A549 (cell line): Measurements from ENCODE around the gene GH2. TPM values are rescaled to one million over a fixed set of nuclear protein-coding genes. Genes with fewer than 3 reads are reported as not detected.
A peak's percentile ranks its signal among the peaks of the same experiment; 100 is the strongest.
"Not testable (repeated sequence)": the region's sequence is repeated elsewhere in the genome, so short reads cannot be mapped to it uniquely, and the experiment has no call there.

Experiments used
- ATAC-seq, 2 experiments: fragments of 200-7000 bp in 1 of 2; fragments of >200 bp in 1 of 2; cut with Nextera tagmentation in 1 of 2; cut with Tn5 transposase in 1 of 2; 3 replicates each; pipeline versions ENCODE4 v1.8.0 to v1.9.1; 2018 to 2020; ENCODE audit warnings: mild to moderate bottlenecking in 1 of 2, moderate library complexity in 1 of 2
- CTCF ChIA-PET: fragments of 300-600 bp; sonication (Branson Sonifier 250); formaldehyde crosslinking; extraction: SDS; loops from one replicate; lab custom pipeline; 2021; ENCODE audit warnings: antibody characterized with exemption, inconsistent platforms; lab: Yijun Ruan, JAX
- POLR2A ChIA-PET: fragments of 350-600 bp; formaldehyde crosslinking; extraction: SDS; loops from one replicate; lab custom pipeline; 2021; ENCODE audit warnings: antibody characterized with exemption, inconsistent platforms; lab: Yijun Ruan, JAX
- DNase-seq, 2 experiments: peaks; one replicate each; pipeline versions ENCODE4 v3.0.0 to v3.0.0-alpha.2; 2011 to 2016; ENCODE audit warnings: low read depth in 1 of 2, low spot score in 1 of 2
- FAIRE-seq: peaks from 2 replicates; lab custom pipeline; 2011; peaks lifted over from hg19 to GRCh38; lab: Jason Lieb, UNC
- H3K27ac ChIP-seq, 2 experiments: fragments of >200 bp; sonication (Bioruptor Twin); formaldehyde crosslinking; 3 replicates each; pipeline ENCODE4 v1.5.1; 2016 to 2017
- H3K4me1 ChIP-seq: fragments of >200 bp; sonication (Bioruptor Twin); formaldehyde crosslinking; 3 replicates; pipeline ENCODE4 v1.6.1; 2016
- H3K4me2 ChIP-seq: fragments of >200 bp; sonication (Bioruptor Twin); formaldehyde crosslinking; 3 replicates; pipeline ENCODE4 v1.6.1; 2016
- H3K4me3 ChIP-seq: fragments of >200 bp; sonication (Bioruptor Twin); formaldehyde crosslinking; 3 replicates; pipeline ENCODE4 v1.5.1; 2016
- H3K9me3 ChIP-seq: fragments of >200 bp; sonication (Bioruptor Twin); formaldehyde crosslinking; 3 replicates; pipeline ENCODE4 v1.6.1; 2016
- CHD2 ChIP-seq: fragments of 150-350 bp; IDR thresholded peaks from 2 replicates; pipeline ENCODE4 v1.6.1; 2014; ENCODE audit warnings: low read length; ENCODE audit not compliant: partially characterized antibody
- ESRRA ChIP-seq: fragments of 150-350 bp; IDR thresholded peaks from 2 replicates; pipeline ENCODE4 v1.6.1; 2014; ENCODE audit warnings: mild to moderate bottlenecking, low read length, borderline replicate concordance
- HES2 ChIP-seq: fragments of >200 bp; sonication (Bioruptor Twin); formaldehyde crosslinking; IDR thresholded peaks from 2 replicates; pipeline ENCODE4 v1.6.1; 2016
- HEYL ChIP-seq: fragments of 250-450 bp; sonication (Bioruptor Pico); IDR thresholded peaks from 2 replicates; pipeline ENCODE4 v1.8.0; 2021; ENCODE audit warnings: mild to moderate bottlenecking, moderate library complexity
- KDM5A ChIP-seq: fragments of 200-600 bp; sonication (generic); IDR thresholded peaks from 2 replicates; pipeline ENCODE4 v1.6.1; 2016; ENCODE audit warnings: antibody characterized with exemption, mild to moderate bottlenecking
- MAFK ChIP-seq: fragments of 450-650 bp; IDR thresholded peaks from 2 replicates; pipeline ENCODE4 v1.6.1; 2014; ENCODE audit not compliant: partially characterized antibody
- NR3C1 ChIP-seq: fragments of >200 bp; sonication (Bioruptor Twin); formaldehyde crosslinking; IDR thresholded peaks from 3 replicates; pipeline ENCODE4 v1.6.1; 2017
- POLR2A ChIP-seq: IDR thresholded peaks from 2 replicates; pipeline ENCODE4 v1.6.1; 2012; ENCODE audit warnings: mild to moderate bottlenecking, low read length
- REST ChIP-seq: fragments of 200-600 bp; sonication (generic); IDR thresholded peaks from 2 replicates; pipeline ENCODE4 v1.6.1; 2016; ENCODE audit warnings: antibody characterized with exemption, mild to moderate bottlenecking, moderate library complexity
- RFX5 ChIP-seq: fragments of 450-650 bp; IDR thresholded peaks from 2 replicates; pipeline ENCODE4 v1.7.1; 2014; ENCODE audit warnings: antibody characterized with exemption, mild to moderate bottlenecking, moderate library complexity
- RNF2 ChIP-seq: fragments of 200-600 bp; sonication (generic); IDR thresholded peaks from 2 replicates; pipeline ENCODE4 v1.6.1; 2016; ENCODE audit warnings: low read depth, mild to moderate bottlenecking, antibody characterized with exemption, moderate library complexity, borderline replicate concordance
- USF2 ChIP-seq: fragments of 450-650 bp; IDR thresholded peaks from 2 replicates; pipeline ENCODE4 v1.6.1; 2014; ENCODE audit warnings: antibody characterized with exemption
- WGBS: methylation state at CpG from one replicate; pipeline ENCODE4 v1.1.6; 2017; ENCODE audit errors: missing lambda C conversion rate; 5-methylcytosine and 5-hydroxymethylcytosine counted together
- polyA plus RNA-seq, 4 experiments: library from polyadenylated mRNA; depleted of rRNA in 3 of 4; stranded (reverse); fragments of >200 nt; fragmentation: RNase III in 1 of 4; extraction: RNeasy Plus Mini Kit Qiagen cat#74134 plus additional on column Dnase treatment in 1 of 4; gene quantifications; 2 replicates in 3 of 4; 3 replicates in 1 of 4; pipeline ENCODE4 v1.2.3, GENCODE V29; 2011 to 2017

GH2 gene
- polyA plus RNA-seq, 2 of the 4 experiments (the other 2 are of a cell fraction) = not detected

- H3K4me2 ChIP-seq, H3K9me3 ChIP-seq, DNase-seq, FAIRE-seq, H3K4me1 ChIP-seq, H3K27ac ChIP-seq, H3K4me3 ChIP-seq, POLR2A ChIA-PET, ATAC-seq: not testable (repeated sequence)
- CTCF ChIA-PET = interaction anchor here (1.1 to 7.7 kb wide), 5 partner anchors 12 to 32 kb away, joined by 4 to 90 read pairs (median 44); partner anchors contain the start of gene GH2
- 84% methylated on average over 4 of the region's 4 CpGs for WGBS
Measured at GRCh38 chr17:63870292-63870665, 11.5 kb downstream of the GH2 start.

GRCh38 chr17:63869491-63870291 is 12.1 kb downstream of the GH2 start:
- peak in 1 of 2 experiments; percentile 58; a peak in 3 of 6 replicates for ATAC-seq
- DNase-seq = not testable (repeated sequence)
- peak; percentile 86 for TF ChIP-seq MAFK
- TF ChIP-seq, all 56 proteins: peak for 1; not testable (repeated sequence) for 55
- H3K4me1 ChIP-seq, H3K4me3 ChIP-seq, H3K4me2 ChIP-seq, FAIRE-seq, H3K27ac ChIP-seq, POLR2A ChIA-PET, H3K9me3 ChIP-seq: not testable (repeated sequence)
- CTCF ChIA-PET = interaction anchor here (1.1 to 7.7 kb wide), 6 partner anchors 11 to 412 kb away, joined by 3 to 90 read pairs (median 34); partner anchors contain the start of gene GH2
- WGBS = 38% methylated on average over 9 of the region's 9 CpGs

GRCh38 chr17:63866625-63867024 is 15.1 kb downstream of the GH2 start:
- POLR2A ChIA-PET, FAIRE-seq: not testable (repeated sequence)

GRCh38 chr17:63859257-63859656 is 22.5 kb downstream of the GH2 start:
- 25% methylated on average over 3 of the region's 3 CpGs for WGBS
- H3K4me1 ChIP-seq = no peaks in the 10 kb centered on the region
- ChIA-PET CTCF (interaction anchor here (0.6 to 5.2 kb wide), 13 partner anchors 9 to 561 kb away, joined by 3 to 91 read pairs (median 6); partner anchors contain the start of genes CSHL1, GH1 and SMARCD2), POLR2A (no interaction called here)
- FAIRE-seq (no peak), ATAC-seq (no peak), DNase-seq (no peak)
- no peaks in the 10 kb centered on the region for H3K9me3 ChIP-seq
- no peak overlapping the region for H3K4me3 ChIP-seq
- no peak overlapping the region for H3K27ac ChIP-seq
- TF ChIP-seq ESRRA = no peak
- no peak for TF ChIP-seq HES2
- TF ChIP-seq NR3C1 = no peak
- no peak for TF ChIP-seq MAFK
- no peak for TF ChIP-seq RNF2
- TF ChIP-seq KDM5A = no peak
- no peak for TF ChIP-seq HEYL (CRISPR knock-in tag)
- no peak for TF ChIP-seq USF2
- no peak for TF ChIP-seq RFX5
- TF ChIP-seq REST = no peak
- TF ChIP-seq POLR2A = no peak
- no peak for TF ChIP-seq CHD2
- H3K4me2 ChIP-seq = no peak overlapping the region

More at GRCh38 chr17:63866625-63867024, 15.1 kb downstream of the GH2 start:
- H3K4me2 ChIP-seq, H3K4me1 ChIP-seq, DNase-seq, H3K4me3 ChIP-seq, H3K9me3 ChIP-seq, H3K27ac ChIP-seq: not testable (repeated sequence)
- CTCF ChIA-PET = interaction anchor here (0.6 to 7.7 kb wide), 26 partner anchors 8 to 622 kb away, joined by 3 to 90 read pairs (median 5); partner anchors contain the start of genes CSHL1, GH1, GH2 and SMARCD2
- ATAC-seq = peak; percentile 82
- 59% methylated on average over 7 of the region's 7 CpGs for WGBS

- CTCF ChIA-PET = interaction anchor here (0.7 to 4.7 kb wide), 2 partner anchors 10 to 23 kb away, joined by 3 to 46 read pairs; no protein-coding TSS in a partner anchor
- POLR2A ChIA-PET, FAIRE-seq, ATAC-seq, H3K4me1 ChIP-seq, DNase-seq, H3K9me3 ChIP-seq, H3K27ac ChIP-seq, H3K4me2 ChIP-seq, H3K4me3 ChIP-seq: not testable (repeated sequence)
- 83% methylated on average over 8 of the region's 8 CpGs for WGBS
Measured at GRCh38 chr17:63856425-63856824, 25.3 kb downstream of the GH2 start.
